HT-29 (cell line): ENCODE measurements around the gene GPR160. TPM values are rescaled to one million over a fixed set of nuclear protein-coding genes. Genes with fewer than 3 reads are reported as not detected.
A peak's percentile ranks its signal among the peaks of the same experiment; 100 is the strongest.
"Not testable (repeated sequence)": the region's sequence is repeated elsewhere in the genome, so short reads cannot be mapped to it uniquely, and the experiment has no call there.

Experiments used
- DNase-seq: peaks from one replicate; pipeline ENCODE4 v3.0.0-alpha.2; 2015; ENCODE audit warnings: low spot score
- total RNA-seq: library from RNA; depleted of rRNA; stranded (reverse); fragments of >200 nt; shearing (Covaris generic); gene quantifications from 2 replicates; pipeline ENCODE4 v1.2.3, GENCODE V29; 2014; rRNA removed

Gene GPR160
- 21.2 and 32.1 TPM in 2 replicates for total RNA-seq

GRCh38 chr3:170037463-170038433, at the start of gene GPR160:
Gene GPR160 (plus strand): TSS chr3:170037995. CDS start chr3:170083973, 45,978 bp downstream.
- peak; percentile 90 for DNase-seq

- DNase-seq: no peak
Observed at GRCh38 chr3:169990431-169990830, 47.4 kb upstream of the GPR160 start.

GRCh38 chr3:169992156-169992555, 45.6 kb upstream of the GPR160 start:
- DNase-seq: no peak

GRCh38 chr3:169992781-169993180, 45.0 kb upstream of the GPR160 start:
- DNase-seq: no peak

- no peak for DNase-seq
Observed at GRCh38 chr3:169993761-169994160, 44.0 kb upstream of the GPR160 start.

GRCh38 chr3:169996063-169996462, 41.7 kb upstream of the GPR160 start:
- no peak for DNase-seq

- DNase-seq: no peak
Observed at GRCh38 chr3:169998668-169999131, 39.1 kb upstream of the GPR160 start.

GRCh38 chr3:169999433-169999832, 38.4 kb upstream of the GPR160 start:
- no peak for DNase-seq

GRCh38 chr3:170000051-170000450, 37.7 kb upstream of the GPR160 start:
- DNase-seq: no peak

- no peak for DNase-seq
Observed at GRCh38 chr3:170002231-170002630, 35.6 kb upstream of the GPR160 start.

GRCh38 chr3:170002879-170003278, 34.9 kb upstream of the GPR160 start:
- DNase-seq: no peak

GRCh38 chr3:170003881-170004356, 33.9 kb upstream of the GPR160 start:
- no peak for DNase-seq

GRCh38 chr3:170007031-170007663, 30.6 kb upstream of the GPR160 start:
- no peak for DNase-seq

GRCh38 chr3:170010498-170010897, 27.3 kb upstream of the GPR160 start:
- DNase-seq: no peak

- peak; percentile 32 for DNase-seq
Observed at GRCh38 chr3:170012683-170013400, 25.0 kb upstream of the GPR160 start.

GRCh38 chr3:170016057-170016456, 21.7 kb upstream of the GPR160 start:
- no peak for DNase-seq

GRCh38 chr3:170019306-170019705, 18.5 kb upstream of the GPR160 start:
- DNase-seq: not testable (repeated sequence)

GRCh38 chr3:170021083-170021482, 16.7 kb upstream of the GPR160 start:
- DNase-seq: no peak

- no peak for DNase-seq
Observed at GRCh38 chr3:170022336-170022735, 15.5 kb upstream of the GPR160 start.

GRCh38 chr3:170023165-170023564, 14.6 kb upstream of the GPR160 start:
- DNase-seq: peak; percentile 40

GRCh38 chr3:170024581-170024980, 13.2 kb upstream of the GPR160 start:
- DNase-seq: no peak
